MCF 10A (cell line): ENCODE data around the gene GAS7. TPM values are rescaled to one million over a fixed set of nuclear protein-coding genes. Genes with fewer than 3 reads are reported as not detected.

ENCODE experiments used
- Bru-seq: library from RNA; stranded (reverse); fragments of 400-500 nt; gene quantifications from one replicate; lab custom pipeline; 2021; lab: Mats Ljungman, UMichigan
- BruChase-seq, 2 experiments: library from RNA; stranded (reverse); fragments of 400-500 nt; gene quantifications; one replicate each; lab custom pipeline; 2021; lab: Mats Ljungman, UMichigan
- BruUV-seq: library from RNA; stranded (reverse); fragments of 400-500 nt; replicated peaks from 2 replicates; lab custom pipeline; 2021; lab: Mats Ljungman, UMichigan
- CTCF ChIA-PET: fragments of 300-600 bp; sonication (Branson Sonifier 250); formaldehyde crosslinking; extraction: SDS; loops from one replicate; lab custom pipeline; 2021; ENCODE audit warnings: antibody characterized with exemption, inconsistent platforms; lab: Yijun Ruan, JAX
- POLR2A ChIA-PET: fragments of 300-600, 350-650 bp; sonication (Branson Sonifier 250); formaldehyde crosslinking; extraction: SDS; loops from one replicate; lab custom pipeline; 2020; ENCODE audit warnings: antibody characterized with exemption, inconsistent platforms; lab: Yijun Ruan, JAX
- DNase-seq: peaks from one replicate; pipeline ENCODE4 v3.0.0-alpha.2; 2018; ENCODE audit not compliant: unreplicated experiment
- H3K27ac Mint-ChIP-seq: one replicate; pipeline ENCODE4 v1.8.0; 2022; ENCODE audit warnings: mild to moderate bottlenecking, low read depth, mixed read lengths; ENCODE audit not compliant: unreplicated experiment
- H3K27me3 Mint-ChIP-seq: one replicate; pipeline ENCODE4 v1.8.0; 2022; ENCODE audit warnings: mixed read lengths; ENCODE audit not compliant: insufficient read depth, unreplicated experiment
- H3K36me3 Mint-ChIP-seq: one replicate; pipeline ENCODE4 v1.8.0; 2022; ENCODE audit warnings: mild to moderate bottlenecking, moderate library complexity, mixed read lengths; ENCODE audit not compliant: insufficient read depth, unreplicated experiment
- H3K4me1 Mint-ChIP-seq: one replicate; pipeline ENCODE4 v1.8.0; 2022; ENCODE audit warnings: mixed read lengths; ENCODE audit not compliant: insufficient read depth, unreplicated experiment
- H3K4me3 Mint-ChIP-seq: one replicate; pipeline ENCODE4 v1.8.0; 2022; ENCODE audit warnings: mild to moderate bottlenecking, moderate library complexity, mixed read lengths; ENCODE audit not compliant: unreplicated experiment
- H3K9me3 Mint-ChIP-seq: one replicate; pipeline ENCODE4 v1.8.0; 2022; ENCODE audit warnings: mixed read lengths; ENCODE audit not compliant: unreplicated experiment
- intact Hi-C: fragments of 100-400 bp; cut with micrococcal nuclease; formaldehyde crosslinking; loops from 2 replicates; pipeline ENCODE4 v1.14.1; 2022
- long read RNA-seq: library from polyadenylated mRNA; stranded (forward); transcript quantifications from one replicate; pipeline ENCODE4 v2.0.0, GENCODE V29; 2022
- total RNA-seq: library from RNA; stranded (reverse); gene quantifications from 2 replicates; pipeline ENCODE4 v1.2.3, GENCODE V29; 2022
- TF ChIP-seq, protein P1 (sequence below): fragments of 200-600 bp; IDR thresholded peaks from one replicate; pipeline ENCODE4 v1.8.0; 2022; ENCODE audit warnings: antibody characterized with exemption, mild to moderate bottlenecking; ENCODE audit not compliant: unreplicated experiment

Gene GAS7
- total RNA-seq (0.22 TPM in 1 of 2 replicates, not detected in the other), Bru-seq, nascent RNA (percentile 8 among the genes with signal in this experiment), BruChase-seq, experiment 1, labeled RNA remaining after a 6-hour chase (percentile 23 among the genes with signal in this experiment), BruChase-seq, experiment 2, labeled RNA remaining after a 2-hour chase (percentile 10 among the genes with signal in this experiment)
- long read RNA-seq: 0 reads

DNA sequence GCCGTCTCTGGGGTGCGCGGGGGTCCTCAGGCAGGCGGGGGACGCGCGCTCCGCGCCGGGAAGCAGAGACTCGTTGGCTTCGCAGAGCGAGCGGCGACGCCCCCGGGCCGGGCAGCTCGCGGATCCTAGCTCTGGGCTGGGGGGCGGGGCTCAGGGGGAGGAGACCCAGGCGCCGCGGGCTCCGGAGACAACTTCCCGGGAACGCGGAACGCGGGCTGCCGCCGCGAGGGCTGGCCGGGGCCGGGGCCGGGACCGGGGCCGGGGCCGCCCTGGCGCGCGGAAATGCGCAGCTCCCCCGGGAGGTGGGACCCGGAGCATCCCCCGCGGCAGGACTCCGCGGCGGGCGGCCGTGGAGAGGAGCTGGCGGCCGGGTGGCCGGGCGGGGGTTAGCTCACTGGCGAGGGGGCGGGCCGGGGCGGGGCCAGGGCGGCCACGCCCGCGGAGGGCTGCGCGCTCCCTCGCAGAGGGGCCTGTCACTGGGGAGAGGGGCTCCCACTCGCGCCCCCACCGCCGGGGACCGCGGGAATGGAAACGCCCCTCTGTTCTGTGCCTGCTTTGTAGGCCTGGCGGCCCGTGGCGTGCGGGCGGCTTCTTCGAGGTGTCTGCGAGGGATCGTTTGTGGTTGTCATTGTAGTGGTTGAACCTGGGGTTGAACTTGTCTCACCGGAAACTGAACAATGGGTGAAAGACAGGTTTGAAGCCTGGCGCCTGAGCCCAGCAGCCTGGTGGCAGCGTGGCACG lies at the start of gene GAS7:
TSS of gene GAS7 (minus strand) at position 98 of the 741 bp plus-strand sequence.
- Mint-ChIP-seq H3K27ac (no peak within 1 kb of the TSS), H3K9me3 (peaks cover 17% of the 10 kb centered on the region), H3K4me3 (no peak within 1 kb of the TSS), H3K36me3 (no peaks in the 10 kb centered on the region), H3K4me1 (peaks cover 5% of the 10 kb centered on the region), H3K27me3 (no peaks in the 10 kb centered on the region)
- BruUV-seq: no TSS peak
- TF ChIP-seq, protein P1, sequence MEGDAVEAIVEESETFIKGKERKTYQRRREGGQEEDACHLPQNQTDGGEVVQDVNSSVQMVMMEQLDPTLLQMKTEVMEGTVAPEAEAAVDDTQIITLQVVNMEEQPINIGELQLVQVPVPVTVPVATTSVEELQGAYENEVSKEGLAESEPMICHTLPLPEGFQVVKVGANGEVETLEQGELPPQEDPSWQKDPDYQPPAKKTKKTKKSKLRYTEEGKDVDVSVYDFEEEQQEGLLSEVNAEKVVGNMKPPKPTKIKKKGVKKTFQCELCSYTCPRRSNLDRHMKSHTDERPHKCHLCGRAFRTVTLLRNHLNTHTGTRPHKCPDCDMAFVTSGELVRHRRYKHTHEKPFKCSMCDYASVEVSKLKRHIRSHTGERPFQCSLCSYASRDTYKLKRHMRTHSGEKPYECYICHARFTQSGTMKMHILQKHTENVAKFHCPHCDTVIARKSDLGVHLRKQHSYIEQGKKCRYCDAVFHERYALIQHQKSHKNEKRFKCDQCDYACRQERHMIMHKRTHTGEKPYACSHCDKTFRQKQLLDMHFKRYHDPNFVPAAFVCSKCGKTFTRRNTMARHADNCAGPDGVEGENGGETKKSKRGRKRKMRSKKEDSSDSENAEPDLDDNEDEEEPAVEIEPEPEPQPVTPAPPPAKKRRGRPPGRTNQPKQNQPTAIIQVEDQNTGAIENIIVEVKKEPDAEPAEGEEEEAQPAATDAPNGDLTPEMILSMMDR: no peak
- intact Hi-C loops: no loop called here
- ChIA-PET POLR2A (no interaction called here), CTCF (no interaction called here)
- no peak for DNase-seq

DNA sequence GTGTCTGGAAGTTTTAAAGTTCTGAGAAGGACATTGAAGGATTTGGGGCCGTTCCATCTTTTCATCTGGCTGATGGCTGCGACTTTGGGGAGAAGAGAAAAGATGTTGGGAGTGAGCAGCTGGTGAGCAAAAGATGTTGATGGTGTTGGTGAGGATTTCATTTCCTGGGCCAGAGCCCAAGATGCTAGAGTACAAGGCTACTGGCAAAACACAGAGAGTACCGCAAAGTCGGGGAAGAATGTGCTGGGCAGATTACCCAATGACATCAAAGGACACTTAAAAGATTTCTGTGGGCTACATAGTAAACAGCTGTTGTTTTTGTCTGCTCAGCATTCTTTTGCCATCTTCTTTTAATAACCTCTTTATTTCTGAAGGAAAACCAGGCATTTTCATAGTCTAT lies 49.4 kb upstream of the GAS7 start:
- Mint-ChIP-seq H3K27ac (no peak overlapping the region), H3K36me3 (no peaks in the 10 kb centered on the region), H3K4me3 (no peak overlapping the region), H3K27me3 (peaks cover 30% of the 10 kb centered on the region), H3K9me3 (no peaks in the 10 kb centered on the region), H3K4me1 (no peaks in the 10 kb centered on the region)
- ChIA-PET POLR2A (no interaction called here), CTCF (no interaction called here)
- no peak for DNase-seq
- TF ChIP-seq, protein P1: no peak
- no TSS peak for BruUV-seq
- intact Hi-C loops: no loop called here

DNA sequence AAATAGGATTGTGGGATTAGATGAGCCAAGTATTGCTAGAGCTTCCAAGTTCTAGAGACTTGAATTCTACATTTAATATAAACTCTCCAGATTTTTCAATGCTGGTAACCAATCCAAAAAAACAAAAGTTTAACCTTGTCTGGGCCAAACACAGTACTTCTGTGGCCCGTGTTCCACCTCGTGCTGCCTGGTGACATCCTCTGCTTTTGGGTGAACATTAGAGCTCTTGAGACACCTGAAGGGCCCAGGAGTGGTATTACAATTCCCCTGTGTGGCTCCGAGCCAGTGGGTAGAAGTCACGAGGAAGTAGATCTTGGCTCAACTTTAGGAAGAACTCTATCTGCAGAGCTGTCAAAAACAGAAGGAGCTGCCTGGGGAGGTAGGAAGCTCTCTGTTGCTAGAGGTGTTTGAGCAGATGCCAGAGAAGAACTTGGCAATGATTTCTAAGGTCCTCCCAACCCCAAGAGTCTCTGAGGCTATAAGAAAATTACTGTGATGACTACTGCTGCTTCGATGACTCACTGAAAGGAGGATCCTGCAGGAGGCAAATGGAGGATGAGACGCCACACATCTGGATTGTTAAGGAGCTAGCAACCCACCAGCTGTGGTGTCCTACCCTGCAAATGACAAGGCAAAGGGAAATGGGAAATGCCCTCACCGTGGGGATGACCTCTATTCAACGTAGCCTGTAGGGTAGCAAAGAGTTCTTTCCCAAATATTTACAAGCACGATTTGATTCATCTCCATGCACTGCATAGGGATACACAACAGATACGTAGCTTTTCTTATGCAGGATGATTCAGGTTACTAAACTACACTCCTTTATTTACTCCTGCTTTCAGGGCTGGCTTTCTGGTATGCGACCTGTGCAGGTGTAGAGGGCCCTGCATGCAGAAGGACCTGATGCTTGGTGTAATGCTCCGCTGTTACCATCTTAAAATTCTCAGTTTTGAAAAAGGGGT lies 45.8 kb upstream of the GAS7 start:
- CTCF ChIA-PET: interaction anchor here (0.7 to 0.9 kb wide), 2 partner anchors 17 to 249 kb away, joined by 3 read pairs; no protein-coding TSS in a partner anchor

More for the DNA sequence above, 45.8 kb upstream of the GAS7 start:
- peak; percentile 18 for DNase-seq
- H3K27ac Mint-ChIP-seq: no peak overlapping the region
- POLR2A ChIA-PET: no interaction called here
- no peak overlapping the region for H3K4me3 Mint-ChIP-seq
- BruUV-seq: no TSS peak
- H3K27me3 Mint-ChIP-seq: peaks cover 14% of the 10 kb centered on the region
- no peaks in the 10 kb centered on the region for H3K9me3 Mint-ChIP-seq
- no peaks in the 10 kb centered on the region for H3K4me1 Mint-ChIP-seq
- no peaks in the 10 kb centered on the region for H3K36me3 Mint-ChIP-seq
- TF ChIP-seq, protein P1: no peak
- intact Hi-C loops: no loop called here
